Measurements from ENCODE around the gene MAPK4. TPM values are rescaled to one million over a fixed set of nuclear protein-coding genes. Genes with fewer than 3 reads are reported as not detected.

The MAPK4 gene
- total and polyA plus RNA-seq, 2 of the 4 experiments (the other 2 are of a cell fraction), result not detected

GRCh38 chr18:50659091-50660003 is 99.5 kb downstream of the MAPK4 start:
- no peak overlapping the region for H2AK5ac ChIP-seq (ENCODE audit: low read depth, low read length)
- BruUV-seq (replicated peaks), result no TSS peak
- no peak overlapping the region for H2BK5ac ChIP-seq (ENCODE audit: low read depth, low read length, poor library complexity, severe bottlenecking)
- H3K4ac ChIP-seq (ENCODE audit: low read depth, low read length), result no peak overlapping the region
- peaks cover 2% of the 10 kb centered on the region; the same call in 1 of the 2 replicates for H3K9me3 ChIP-seq (ENCODE audit: control insufficient read depth, insufficient read depth, low read length)
- H2AK9ac ChIP-seq (replicated peaks; ENCODE audit: low read depth, low read length, poor library complexity), result no peak overlapping the region
- H3K18ac ChIP-seq (ENCODE audit: low read depth, low read length), result no peak overlapping the region
- H2BK20ac ChIP-seq (ENCODE audit: low read depth, low read length), result no peak overlapping the region
- WGBS, 2 experiments (ENCODE audit: extremely low coverage in 2 of 2, insufficient read length in 1 of 2), result 34% methylated on average over 5 of the region's 13 CpGs; no CpG with 5 or more reads in 1 of the 2 experiments
- dilution Hi-C loops (cut with HindIII; ENCODE audit: low sequenced_read_pairs, unreplicated experiment) (no loop called here), intact Hi-C loops (cut with micrococcal nuclease) (no loop called here), in situ Hi-C loops (cut with MboI; ENCODE audit: low sequenced_read_pairs) (no loop called here)
- H4K5ac ChIP-seq (ENCODE audit: low read depth, low read length), result no peak overlapping the region
- no peak overlapping the region for H3K23ac ChIP-seq (ENCODE audit: low read depth, low read length)
- no peak overlapping the region for H3K4me2 ChIP-seq (ENCODE audit: low read depth, low read length)
- POLR2A ChIA-PET (ENCODE audit: unreplicated experiment), result no interaction called here
- no peak overlapping the region for H3K27ac ChIP-seq (ENCODE audit: insufficient read depth, low read length)
- no peak overlapping the region for H4K91ac ChIP-seq (ENCODE audit: insufficient read depth, low read depth, low read length)
- CTCF ChIA-PET, result no interaction called here
- no peaks in the 10 kb centered on the region for H3K4me1 ChIP-seq (ENCODE audit: control insufficient read depth, insufficient read depth, low read length)
- peak; percentile 5 for DNase-seq
- no peak overlapping the region for H2BK15ac ChIP-seq (ENCODE audit: low read depth, low read length)
- H2BK120ac ChIP-seq (ENCODE audit: low read depth, low read length), result no peak overlapping the region
- H3K56ac ChIP-seq (ENCODE audit: extremely low read depth, insufficient read depth, low read length), result no peak overlapping the region
- H3K4me3 ChIP-seq (ENCODE audit: insufficient read depth, low read depth, low read length), result no peak overlapping the region
- H3K14ac ChIP-seq (replicated peaks; ENCODE audit: low read depth, low read length), result no peak overlapping the region
- H3K27me3 ChIP-seq (ENCODE audit: control insufficient read depth, insufficient read depth, low read length), result no peaks in the 10 kb centered on the region
- ATAC-seq (ENCODE audit: low read depth), result no peak
- H2AFZ ChIP-seq (replicated peaks; ENCODE audit: low read length, poor library complexity), result no peak overlapping the region
- H3K79me1 ChIP-seq (ENCODE audit: low read depth in 1 of 2, low read length in 2 of 2), result no peaks in the 10 kb centered on the region
- H3K9ac ChIP-seq (ENCODE audit: low read depth, low read length), result no peak overlapping the region
- no peaks in the 10 kb centered on the region for H3K36me3 ChIP-seq (ENCODE audit: control insufficient read depth, insufficient read depth, low read length)
- no peaks in the 10 kb centered on the region for H3K9me1 ChIP-seq (ENCODE audit: insufficient read depth, low read length)
- H4K8ac ChIP-seq (ENCODE audit: low read depth in 2 of 2, low read length in 2 of 2), result no peak overlapping the region
- H4K20me1 ChIP-seq (ENCODE audit: insufficient read depth, low read length), result no peaks in the 10 kb centered on the region
- no peak for TF ChIP-seq POLR2A (IDR thresholded peaks at IDR 0.05; ENCODE audit: low read depth, low read length)
- no peak for TF ChIP-seq MAZ (IDR thresholded peaks at IDR 0.05; ENCODE audit: borderline replicate concordance, low read depth, low read length)
- TF ChIP-seq CEBPB (IDR thresholded peaks at IDR 0.05; ENCODE audit: low read depth, low read length), result no peak
- TF ChIP-seq MXI1 (IDR thresholded peaks at IDR 0.05; ENCODE audit: borderline replicate concordance, low read depth, low read length), result no peak
- no peak for TF ChIP-seq CHD1 (IDR thresholded peaks at IDR 0.05; ENCODE audit: low read depth, low read length)
- TF ChIP-seq MAFK (IDR thresholded peaks at IDR 0.05; ENCODE audit: low read depth, low read length), result no peak
- no peak for TF ChIP-seq RCOR1 (IDR thresholded peaks at IDR 0.05; ENCODE audit: insufficient replicate concordance, low read length)
- TF ChIP-seq FOS (IDR thresholded peaks at IDR 0.05; ENCODE audit: low read depth, low read length), result no peak
- TF ChIP-seq, protein P1, sequence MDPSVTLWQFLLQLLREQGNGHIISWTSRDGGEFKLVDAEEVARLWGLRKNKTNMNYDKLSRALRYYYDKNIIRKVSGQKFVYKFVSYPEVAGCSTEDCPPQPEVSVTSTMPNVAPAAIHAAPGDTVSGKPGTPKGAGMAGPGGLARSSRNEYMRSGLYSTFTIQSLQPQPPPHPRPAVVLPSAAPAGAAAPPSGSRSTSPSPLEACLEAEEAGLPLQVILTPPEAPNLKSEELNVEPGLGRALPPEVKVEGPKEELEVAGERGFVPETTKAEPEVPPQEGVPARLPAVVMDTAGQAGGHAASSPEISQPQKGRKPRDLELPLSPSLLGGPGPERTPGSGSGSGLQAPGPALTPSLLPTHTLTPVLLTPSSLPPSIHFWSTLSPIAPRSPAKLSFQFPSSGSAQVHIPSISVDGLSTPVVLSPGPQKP (IDR thresholded peaks at IDR 0.05; ENCODE audit: borderline replicate concordance, low read depth, low read length), result no peak
- TF ChIP-seq NFE2L2 (IDR thresholded peaks at IDR 0.05; ENCODE audit: low read depth, low read length), result no peak
- no peak for TF ChIP-seq BHLHE40 (IDR thresholded peaks at IDR 0.05; ENCODE audit: low read depth, low read length)
- TF ChIP-seq SMC3 (IDR thresholded peaks at IDR 0.05; ENCODE audit: low read depth, low read length), result no peak
- TF ChIP-seq, protein P2, sequence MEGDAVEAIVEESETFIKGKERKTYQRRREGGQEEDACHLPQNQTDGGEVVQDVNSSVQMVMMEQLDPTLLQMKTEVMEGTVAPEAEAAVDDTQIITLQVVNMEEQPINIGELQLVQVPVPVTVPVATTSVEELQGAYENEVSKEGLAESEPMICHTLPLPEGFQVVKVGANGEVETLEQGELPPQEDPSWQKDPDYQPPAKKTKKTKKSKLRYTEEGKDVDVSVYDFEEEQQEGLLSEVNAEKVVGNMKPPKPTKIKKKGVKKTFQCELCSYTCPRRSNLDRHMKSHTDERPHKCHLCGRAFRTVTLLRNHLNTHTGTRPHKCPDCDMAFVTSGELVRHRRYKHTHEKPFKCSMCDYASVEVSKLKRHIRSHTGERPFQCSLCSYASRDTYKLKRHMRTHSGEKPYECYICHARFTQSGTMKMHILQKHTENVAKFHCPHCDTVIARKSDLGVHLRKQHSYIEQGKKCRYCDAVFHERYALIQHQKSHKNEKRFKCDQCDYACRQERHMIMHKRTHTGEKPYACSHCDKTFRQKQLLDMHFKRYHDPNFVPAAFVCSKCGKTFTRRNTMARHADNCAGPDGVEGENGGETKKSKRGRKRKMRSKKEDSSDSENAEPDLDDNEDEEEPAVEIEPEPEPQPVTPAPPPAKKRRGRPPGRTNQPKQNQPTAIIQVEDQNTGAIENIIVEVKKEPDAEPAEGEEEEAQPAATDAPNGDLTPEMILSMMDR (conservative IDR thresholded peaks at IDR 0.05; ENCODE audit: low read depth, low read length), result no peak
- TF ChIP-seq USF2 (IDR thresholded peaks at IDR 0.05; ENCODE audit: low read depth, low read length), result no peak
- TF ChIP-seq RFX5 (IDR thresholded peaks at IDR 0.05; ENCODE audit: low read depth, low read length), result no peak
